UCSD-AML1 (cell line): ENCODE results near the gene GLP1R.

Source experiments
- DNase-seq: peaks from one replicate; lab custom pipeline; 2025; ENCODE audit not compliant: unreplicated experiment; lab: John Stamatoyannopoulos, UW

Gene GLP1R

GRCh38 chr6:39048481-39049399 is at the start of gene GLP1R:
GLP1R (plus strand) TSS chr6:39048781; CDS start chr6:39048841, 60 bp downstream.
- no peak for DNase-seq

- no peak for DNase-seq
These were observed 45.5 kb upstream of the GLP1R start for GRCh38 chr6:39003072-39003471.

GRCh38 chr6:39003492-39003891 is 45.1 kb upstream of the GLP1R start:
- no peak for DNase-seq

- DNase-seq, result no peak
These were observed 43.8 kb upstream of the GLP1R start for GRCh38 chr6:39004801-39005200.

GRCh38 chr6:39005774-39006173 is 42.8 kb upstream of the GLP1R start:
- no peak for DNase-seq

GRCh38 chr6:39007575-39007974 is 41.0 kb upstream of the GLP1R start:
- no peak for DNase-seq

- no peak for DNase-seq
These were observed 39.8 kb upstream of the GLP1R start for GRCh38 chr6:39008737-39009136.

- DNase-seq, result no peak
These were observed 39.1 kb upstream of the GLP1R start for GRCh38 chr6:39009476-39009875.

GRCh38 chr6:39016839-39017546 is 31.6 kb upstream of the GLP1R start:
- no peak for DNase-seq

GRCh38 chr6:39017547-39017880 is 31.1 kb upstream of the GLP1R start:
- no peak for DNase-seq

GRCh38 chr6:39018103-39018502 is 30.5 kb upstream of the GLP1R start:
- no peak for DNase-seq

GRCh38 chr6:39020136-39020535 is 28.4 kb upstream of the GLP1R start:
- DNase-seq, result no peak

- no peak for DNase-seq
These were observed 27.5 kb upstream of the GLP1R start for GRCh38 chr6:39021041-39021440.

- DNase-seq, result no peak
These were observed 26.8 kb upstream of the GLP1R start for GRCh38 chr6:39021779-39022178.

GRCh38 chr6:39026175-39026574 is 22.4 kb upstream of the GLP1R start:
- no peak for DNase-seq

- DNase-seq, result peak; percentile 62
These were observed 19.2 kb upstream of the GLP1R start for GRCh38 chr6:39029156-39030011.

- DNase-seq, result no peak
These were observed 12.9 kb upstream of the GLP1R start for GRCh38 chr6:39035681-39036080.

- no peak for DNase-seq
These were observed 11.5 kb upstream of the GLP1R start for GRCh38 chr6:39037082-39037508.

- no peak for DNase-seq
These were observed 10.9 kb upstream of the GLP1R start for GRCh38 chr6:39037707-39038106.

GRCh38 chr6:39040080-39040673 is 8.4 kb upstream of the GLP1R start:
- no peak for DNase-seq

- DNase-seq, result no peak
These were observed 7.5 kb upstream of the GLP1R start for GRCh38 chr6:39041072-39041471.
